ENCODE measurements around the gene KRTAP15-1.

GRCh38 chr21:30425826-30426225, 14.2 kb upstream of the KRTAP15-1 start, which contains the start of gene KRTAP13-3:
- TF ChIP-seq, protein P1, sequence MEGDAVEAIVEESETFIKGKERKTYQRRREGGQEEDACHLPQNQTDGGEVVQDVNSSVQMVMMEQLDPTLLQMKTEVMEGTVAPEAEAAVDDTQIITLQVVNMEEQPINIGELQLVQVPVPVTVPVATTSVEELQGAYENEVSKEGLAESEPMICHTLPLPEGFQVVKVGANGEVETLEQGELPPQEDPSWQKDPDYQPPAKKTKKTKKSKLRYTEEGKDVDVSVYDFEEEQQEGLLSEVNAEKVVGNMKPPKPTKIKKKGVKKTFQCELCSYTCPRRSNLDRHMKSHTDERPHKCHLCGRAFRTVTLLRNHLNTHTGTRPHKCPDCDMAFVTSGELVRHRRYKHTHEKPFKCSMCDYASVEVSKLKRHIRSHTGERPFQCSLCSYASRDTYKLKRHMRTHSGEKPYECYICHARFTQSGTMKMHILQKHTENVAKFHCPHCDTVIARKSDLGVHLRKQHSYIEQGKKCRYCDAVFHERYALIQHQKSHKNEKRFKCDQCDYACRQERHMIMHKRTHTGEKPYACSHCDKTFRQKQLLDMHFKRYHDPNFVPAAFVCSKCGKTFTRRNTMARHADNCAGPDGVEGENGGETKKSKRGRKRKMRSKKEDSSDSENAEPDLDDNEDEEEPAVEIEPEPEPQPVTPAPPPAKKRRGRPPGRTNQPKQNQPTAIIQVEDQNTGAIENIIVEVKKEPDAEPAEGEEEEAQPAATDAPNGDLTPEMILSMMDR (conservative IDR thresholded peaks at IDR 0.05), result no peak
- TF ChIP-seq ZFX (IDR thresholded peaks at IDR 0.05), result no peak
